Sigmoid colon (tissue), 4 donors: ENCODE results near the gene SQOR.

Experiments used
- CTCF ChIP-seq, 4 experiments: fragments of 450-650 bp in 3 of 4; fragments of 200-600 bp in 1 of 4; IDR thresholded peaks; one replicate each; pipeline ENCODE4 v1.5.1; 2016 to 2019; ENCODE audit warnings: antibody characterized with exemption in 4 of 4, mild to moderate bottlenecking in 3 of 4, moderate library complexity in 2 of 4
- EP300 ChIP-seq, 4 donors: sonication (generic); formaldehyde crosslinking; IDR thresholded peaks; one replicate each; pipeline ENCODE4 v1.6.1; 2017; ENCODE audit warnings: antibody characterized with exemption in 4 of 4
- POLR2A ChIP-seq, 2 donors: fragments of 450-650 bp; IDR thresholded peaks; one replicate each; pipeline ENCODE4 v1.6.1; 2016; ENCODE audit warnings: antibody characterized with exemption in 2 of 2, mild to moderate bottlenecking in 2 of 2, moderate library complexity in 2 of 2
- POLR2AphosphoS5 ChIP-seq, 4 donors: sonication (generic); formaldehyde crosslinking; IDR thresholded peaks; one replicate each; pipeline ENCODE4 v1.6.1; 2017; ENCODE audit warnings: antibody characterized with exemption in 4 of 4

- TF ChIP-seq CTCF (IDR thresholded peaks at IDR 0.05) (no peak), POLR2A (IDR thresholded peaks at IDR 0.05) (no peak), POLR2AphosphoS5 (IDR thresholded peaks at IDR 0.05) (no peak), EP300 (IDR thresholded peaks at IDR 0.05) (no peak)
Observed at GRCh38 chr15:45667002-45667401, 32.2 kb downstream of the SQOR start.
